Osteocyte (in vitro differentiated cells): ENCODE measurements around the gene EEF1AKMT1. TPM values are rescaled to one million over a fixed set of nuclear protein-coding genes. Genes with fewer than 3 reads are reported as not detected.

Experiments used
- DNase-seq: peaks from one replicate; pipeline ENCODE4 v3.0.0; 2021; ENCODE audit warnings: mixed read lengths; ENCODE audit not compliant: unreplicated experiment; ENCODE audit errors: extremely low spot score
- H3K27ac Mint-ChIP-seq: one replicate; pipeline ENCODE4 v1.8.0; 2021; ENCODE audit warnings: mild to moderate bottlenecking, mixed read lengths; ENCODE audit not compliant: unreplicated experiment
- H3K27me3 Mint-ChIP-seq: one replicate; pipeline ENCODE4 v1.8.0; 2021; ENCODE audit warnings: mixed read lengths; ENCODE audit not compliant: unreplicated experiment
- H3K36me3 Mint-ChIP-seq: one replicate; pipeline ENCODE4 v1.8.0; 2021; ENCODE audit warnings: mixed read lengths; ENCODE audit not compliant: unreplicated experiment
- H3K4me1 Mint-ChIP-seq: one replicate; pipeline ENCODE4 v1.8.0; 2021; ENCODE audit warnings: mixed read lengths; ENCODE audit not compliant: unreplicated experiment
- H3K4me3 Mint-ChIP-seq: one replicate; pipeline ENCODE4 v1.8.0; 2021; ENCODE audit warnings: mild to moderate bottlenecking, moderate library complexity, mixed read lengths; ENCODE audit not compliant: unreplicated experiment
- H3K9me3 Mint-ChIP-seq: one replicate; pipeline ENCODE4 v1.8.0; 2021; ENCODE audit warnings: mixed read lengths; ENCODE audit not compliant: unreplicated experiment
- total RNA-seq: library from RNA; stranded (reverse); gene quantifications from 2 replicates; pipeline ENCODE4 v1.2.1, GENCODE V29; 2021
- TF ChIP-seq, protein P1 (sequence below): fragments of 200-600 bp; sonication (generic); IDR thresholded peaks from 2 replicates; pipeline ENCODE4 v1.5.0; 2021; ENCODE audit warnings: antibody characterized with exemption, mild to moderate bottlenecking, moderate library complexity

Gene EEF1AKMT1
- total RNA-seq, 1 donor from 2014 or later: 10.8 TPM

- TF ChIP-seq, protein P1, sequence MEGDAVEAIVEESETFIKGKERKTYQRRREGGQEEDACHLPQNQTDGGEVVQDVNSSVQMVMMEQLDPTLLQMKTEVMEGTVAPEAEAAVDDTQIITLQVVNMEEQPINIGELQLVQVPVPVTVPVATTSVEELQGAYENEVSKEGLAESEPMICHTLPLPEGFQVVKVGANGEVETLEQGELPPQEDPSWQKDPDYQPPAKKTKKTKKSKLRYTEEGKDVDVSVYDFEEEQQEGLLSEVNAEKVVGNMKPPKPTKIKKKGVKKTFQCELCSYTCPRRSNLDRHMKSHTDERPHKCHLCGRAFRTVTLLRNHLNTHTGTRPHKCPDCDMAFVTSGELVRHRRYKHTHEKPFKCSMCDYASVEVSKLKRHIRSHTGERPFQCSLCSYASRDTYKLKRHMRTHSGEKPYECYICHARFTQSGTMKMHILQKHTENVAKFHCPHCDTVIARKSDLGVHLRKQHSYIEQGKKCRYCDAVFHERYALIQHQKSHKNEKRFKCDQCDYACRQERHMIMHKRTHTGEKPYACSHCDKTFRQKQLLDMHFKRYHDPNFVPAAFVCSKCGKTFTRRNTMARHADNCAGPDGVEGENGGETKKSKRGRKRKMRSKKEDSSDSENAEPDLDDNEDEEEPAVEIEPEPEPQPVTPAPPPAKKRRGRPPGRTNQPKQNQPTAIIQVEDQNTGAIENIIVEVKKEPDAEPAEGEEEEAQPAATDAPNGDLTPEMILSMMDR: no peak
- DNase-seq: peak; percentile 64
- no peak overlapping the region for H3K4me3 Mint-ChIP-seq
- peaks cover 4% of the 10 kb centered on the region for H3K9me3 Mint-ChIP-seq
- peaks cover 7% of the 10 kb centered on the region for H3K36me3 Mint-ChIP-seq
- no peaks in the 10 kb centered on the region for H3K27me3 Mint-ChIP-seq
- H3K4me1 Mint-ChIP-seq: peaks cover 3% of the 10 kb centered on the region
- no peak overlapping the region for H3K27ac Mint-ChIP-seq
Measured at GRCh38 chr13:20728579-20729311, 45.0 kb downstream of the EEF1AKMT1 start.

GRCh38 chr13:20727856-20728255 is 45.9 kb downstream of the EEF1AKMT1 start:
- no peak overlapping the region for H3K4me3 Mint-ChIP-seq
- peaks cover 3% of the 10 kb centered on the region for H3K4me1 Mint-ChIP-seq
- peaks cover 4% of the 10 kb centered on the region for H3K9me3 Mint-ChIP-seq
- no peak for DNase-seq
- no peak overlapping the region for H3K27ac Mint-ChIP-seq
- H3K36me3 Mint-ChIP-seq: peaks cover 7% of the 10 kb centered on the region
- no peaks in the 10 kb centered on the region for H3K27me3 Mint-ChIP-seq
- TF ChIP-seq, protein P1: no peak

DNA sequence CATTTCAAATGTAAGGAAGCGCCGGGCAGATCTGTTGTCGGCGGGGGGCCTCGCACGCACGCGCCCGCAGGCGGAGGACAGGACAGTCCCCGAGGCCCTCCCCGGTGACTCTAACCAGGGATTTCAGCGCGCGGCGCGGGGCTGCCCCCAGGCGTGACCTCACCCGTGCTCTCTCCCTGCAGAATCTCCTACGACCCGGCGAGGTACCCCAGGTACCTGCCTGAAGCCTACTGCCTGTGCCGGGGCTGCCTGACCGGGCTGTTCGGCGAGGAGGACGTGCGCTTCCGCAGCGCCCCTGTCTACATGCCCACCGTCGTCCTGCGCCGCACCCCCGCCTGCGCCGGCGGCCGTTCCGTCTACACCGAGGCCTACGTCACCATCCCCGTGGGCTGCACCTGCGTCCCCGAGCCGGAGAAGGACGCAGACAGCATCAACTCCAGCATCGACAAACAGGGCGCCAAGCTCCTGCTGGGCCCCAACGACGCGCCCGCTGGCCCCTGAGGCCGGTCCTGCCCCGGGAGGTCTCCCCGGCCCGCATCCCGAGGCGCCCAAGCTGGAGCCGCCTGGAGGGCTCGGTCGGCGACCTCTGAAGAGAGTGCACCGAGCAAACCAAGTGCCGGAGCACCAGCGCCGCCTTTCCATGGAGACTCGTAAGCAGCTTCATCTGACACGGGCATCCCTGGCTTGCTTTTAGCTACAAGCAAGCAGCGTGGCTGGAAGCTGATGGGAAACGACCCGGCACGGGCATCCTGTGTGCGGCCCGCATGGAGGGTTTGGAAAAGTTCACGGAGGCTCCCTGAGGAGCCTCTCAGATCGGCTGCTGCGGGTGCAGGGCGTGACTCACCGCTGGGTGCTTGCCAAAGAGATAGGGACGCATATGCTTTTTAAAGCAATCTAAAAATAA is 52.1 kb downstream of the EEF1AKMT1 start:
- no peaks in the 10 kb centered on the region for H3K36me3 Mint-ChIP-seq
- H3K4me3 Mint-ChIP-seq: peak overlapping the region; percentile 29
- H3K27ac Mint-ChIP-seq: no peak overlapping the region
- H3K27me3 Mint-ChIP-seq: no peaks in the 10 kb centered on the region
- no peaks in the 10 kb centered on the region for H3K9me3 Mint-ChIP-seq
- TF ChIP-seq, protein P1: no peak
- no peak for DNase-seq
- peaks cover 9% of the 10 kb centered on the region for H3K4me1 Mint-ChIP-seq

DNA sequence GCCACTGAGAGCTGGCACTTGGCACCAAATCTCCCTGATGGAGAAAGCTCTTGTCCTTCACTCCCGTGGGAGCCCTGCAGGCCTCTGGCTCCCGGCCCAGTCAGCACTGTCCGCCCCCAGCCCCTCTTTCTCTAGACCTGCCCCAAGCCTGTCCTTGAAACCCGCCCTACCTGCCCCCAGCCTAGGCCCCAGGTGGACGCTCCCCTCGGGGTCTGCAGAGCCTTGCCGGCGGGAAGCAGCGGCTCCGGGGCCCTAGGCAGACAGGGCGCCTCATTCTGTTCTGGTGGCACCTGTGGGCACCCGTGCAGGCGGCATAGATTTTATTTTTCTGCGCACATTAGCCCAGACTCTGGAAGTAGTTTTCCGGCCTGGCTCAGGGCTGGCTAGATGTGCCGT is 52.7 kb downstream of the EEF1AKMT1 start:
- Mint-ChIP-seq H3K27ac (no peak overlapping the region), H3K27me3 (no peaks in the 10 kb centered on the region), H3K36me3 (no peaks in the 10 kb centered on the region), H3K4me3 (no peak overlapping the region), H3K9me3 (no peaks in the 10 kb centered on the region), H3K4me1 (peaks cover 10% of the 10 kb centered on the region)
- DNase-seq: no peak
- TF ChIP-seq, protein P1: no peak

DNA sequence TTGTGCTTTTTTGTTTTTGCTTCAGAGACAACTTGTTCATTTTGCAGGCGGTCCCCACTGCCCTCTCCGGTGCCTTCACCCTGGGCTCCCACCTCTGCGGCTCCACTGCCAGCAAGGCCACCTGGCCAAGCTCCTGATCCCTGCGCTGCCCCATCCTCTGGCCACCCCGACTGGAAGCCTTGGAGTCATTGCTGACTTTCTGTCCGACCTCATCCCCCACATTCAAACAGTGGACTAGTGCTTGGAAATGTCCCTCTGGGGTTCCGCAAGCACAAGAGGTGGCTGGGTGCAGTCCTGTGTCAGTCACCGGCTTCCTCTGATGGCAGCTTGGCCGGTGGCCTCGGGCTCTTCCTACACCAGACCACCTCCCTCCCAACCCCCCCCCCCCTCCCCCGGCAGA is 53.3 kb downstream of the EEF1AKMT1 start:
- H3K27me3 Mint-ChIP-seq: no peaks in the 10 kb centered on the region
- no peak for DNase-seq
- no peak overlapping the region for H3K27ac Mint-ChIP-seq
- H3K4me1 Mint-ChIP-seq: peaks cover 11% of the 10 kb centered on the region
- no peaks in the 10 kb centered on the region for H3K9me3 Mint-ChIP-seq
- no peaks in the 10 kb centered on the region for H3K36me3 Mint-ChIP-seq
- no peak overlapping the region for H3K4me3 Mint-ChIP-seq
- TF ChIP-seq, protein P1: no peak
